Osteoblast (primary cell): Measurements from ENCODE around the gene HM13. TPM values are rescaled to one million over a fixed set of nuclear protein-coding genes. Genes with fewer than 3 reads are reported as not detected.
A peak's percentile ranks its signal among the peaks of the same experiment; 100 is the strongest.

Source experiments
- DNase-seq: peaks from one replicate; pipeline ENCODE4 v3.0.0; 2011; ENCODE audit warnings: low spot score, mixed read lengths; ENCODE audit not compliant: insufficient read length; ENCODE audit errors: missing footprints
- H2AFZ ChIP-seq: 2 replicates; pipeline ENCODE4 v1.6.0; 2011; ENCODE audit warnings: mild to moderate bottlenecking, low read length
- H3K27ac ChIP-seq: 2 replicates; pipeline ENCODE4 v1.5.1; 2011; ENCODE audit warnings: mild to moderate bottlenecking, low read depth, low read length, moderate library complexity
- H3K27me3 ChIP-seq: 2 replicates; pipeline ENCODE4 v1.6.0; 2012; ENCODE audit warnings: mild to moderate bottlenecking, control low read depth, inconsistent platforms, low read length, moderate library complexity; ENCODE audit not compliant: insufficient read depth
- H3K36me3 ChIP-seq: 2 replicates; pipeline ENCODE4 v1.5.1; 2011; ENCODE audit warnings: mild to moderate bottlenecking, low read length, control low read depth, moderate library complexity; ENCODE audit not compliant: insufficient read depth
- H3K4me1 ChIP-seq: 2 replicates; pipeline ENCODE4 v1.5.1; 2011; ENCODE audit warnings: mild to moderate bottlenecking, low read length, control low read depth, moderate library complexity; ENCODE audit not compliant: insufficient read depth
- H3K4me2 ChIP-seq: 2 replicates; pipeline ENCODE4 v1.6.0; 2011; ENCODE audit warnings: mild to moderate bottlenecking, low read length; ENCODE audit not compliant: insufficient read depth
- H3K4me3 ChIP-seq: fragments of 200-600 bp; sonication (generic); 3 replicates; pipeline ENCODE4 v1.5.1; 2012; ENCODE audit warnings: mild to moderate bottlenecking, low read length, inconsistent platforms; ENCODE audit not compliant: insufficient read depth
- H3K79me2 ChIP-seq: 2 replicates; pipeline ENCODE4 v1.6.0; 2012; ENCODE audit warnings: mild to moderate bottlenecking, low read length, control low read depth, inconsistent platforms; ENCODE audit not compliant: insufficient read depth
- H3K9me3 ChIP-seq: 2 replicates; pipeline ENCODE4 v1.5.1; 2011; ENCODE audit warnings: low read depth, low read length, control low read depth
- H4K20me1 ChIP-seq: 2 replicates; pipeline ENCODE4 v1.6.0; 2012; ENCODE audit warnings: mild to moderate bottlenecking, low read length, control low read depth; ENCODE audit not compliant: insufficient read depth
- CTCF ChIP-seq: IDR thresholded peaks from 2 replicates; pipeline ENCODE4 v1.5.1; 2011; ENCODE audit warnings: mild to moderate bottlenecking, low read depth, low read length, moderate library complexity; ENCODE audit errors: extremely low read depth
- total RNA-seq: library from RNA; depleted of rRNA; stranded (reverse); fragments of >200 nt; gene quantifications from 2 replicates; pipeline ENCODE4 v1.2.3, GENCODE V29; 2012

HM13 gene
- total RNA-seq, 1 donor = 85.8 TPM

GRCh38 chr20:31566319-31566657, 52.0 kb downstream of the HM13 start:
- H3K4me3 ChIP-seq = no peak overlapping the region
- no peak overlapping the region for H3K27ac ChIP-seq
- H4K20me1 ChIP-seq = no peaks in the 10 kb centered on the region
- no peaks in the 10 kb centered on the region for H3K9me3 ChIP-seq
- H3K27me3 ChIP-seq = no peaks in the 10 kb centered on the region
- TF ChIP-seq CTCF = no peak
- no peak for DNase-seq
- H3K4me2 ChIP-seq = no peak overlapping the region
- no peak overlapping the region for H2AFZ ChIP-seq
- H3K4me1 ChIP-seq = peaks cover 34% of the 10 kb centered on the region
- H3K79me2 ChIP-seq = no peaks in the 10 kb centered on the region
- peaks cover 53% of the 10 kb centered on the region for H3K36me3 ChIP-seq

- Histone ChIP-seq H3K4me1 (peaks cover 29% of the 10 kb centered on the region), H3K36me3 (peaks cover 48% of the 10 kb centered on the region)
Measured at GRCh38 chr20:31566658-31567379, 52.6 kb downstream of the HM13 start.

GRCh38 chr20:31567380-31567720, 53.1 kb downstream of the HM13 start:
- no peak overlapping the region for H3K4me2 ChIP-seq
- TF ChIP-seq CTCF = no peak
- no peak overlapping the region for H3K27ac ChIP-seq
- no peaks in the 10 kb centered on the region for H3K27me3 ChIP-seq
- no peak for DNase-seq
- no peak overlapping the region for H2AFZ ChIP-seq
- H4K20me1 ChIP-seq = no peaks in the 10 kb centered on the region
- H3K79me2 ChIP-seq = no peaks in the 10 kb centered on the region
- H3K4me3 ChIP-seq = no peak overlapping the region
- H3K4me1 ChIP-seq = peaks cover 32% of the 10 kb centered on the region
- no peaks in the 10 kb centered on the region for H3K9me3 ChIP-seq
- H3K36me3 ChIP-seq = peaks cover 43% of the 10 kb centered on the region

More at GRCh38 chr20:31566658-31567379, 52.6 kb downstream of the HM13 start:
- Histone ChIP-seq H4K20me1 (no peaks in the 10 kb centered on the region), H2AFZ (no peak overlapping the region), H3K27ac (no peak overlapping the region), H3K79me2 (no peaks in the 10 kb centered on the region), H3K9me3 (no peaks in the 10 kb centered on the region), H3K27me3 (no peaks in the 10 kb centered on the region), H3K4me3 (no peak overlapping the region), H3K4me2 (no peak overlapping the region)
- no peak for DNase-seq
- no peak for TF ChIP-seq CTCF

GRCh38 chr20:31568041-31568731, 53.9 kb downstream of the HM13 start:
- Histone ChIP-seq H3K27me3 (no peaks in the 10 kb centered on the region), H3K79me2 (no peaks in the 10 kb centered on the region), H3K4me3 (no peak overlapping the region), H3K27ac (peak overlapping the region; percentile 37), H3K36me3 (peaks cover 34% of the 10 kb centered on the region), H3K4me1 (peaks cover 36% of the 10 kb centered on the region), H4K20me1 (no peaks in the 10 kb centered on the region), H2AFZ (no peak overlapping the region), H3K9me3 (no peaks in the 10 kb centered on the region), H3K4me2 (no peak overlapping the region)
- peak; percentile 25 for TF ChIP-seq CTCF
- peak; percentile 70 for DNase-seq
